ENCODE data around the gene TKT.

The TKT gene

GRCh38 chr3:53180305-53181023 lies 75.4 kb downstream of the TKT start:
- no peak for DNase-seq (ENCODE audit: low read depth)
- no peak for TF ChIP-seq CTCF (conservative IDR thresholded peaks at IDR 0.05; ENCODE audit: low read depth, low read length)
- no peak overlapping the region for H3K4me3 ChIP-seq (ENCODE audit: low read depth, low read length)

- no peak for DNase-seq (ENCODE audit: low read depth)
- H3K4me3 ChIP-seq (ENCODE audit: low read depth, low read length) = no peak overlapping the region
- TF ChIP-seq CTCF (conservative IDR thresholded peaks at IDR 0.05; ENCODE audit: low read depth, low read length) = no peak
These were observed 76.2 kb downstream of the TKT start for GRCh38 chr3:53179580-53179979.

GRCh38 chr3:53178246-53178645 lies 77.6 kb downstream of the TKT start:
- no peak overlapping the region for H3K4me3 ChIP-seq (ENCODE audit: low read depth, low read length)
- no peak for DNase-seq (ENCODE audit: low read depth)
- TF ChIP-seq CTCF (conservative IDR thresholded peaks at IDR 0.05; ENCODE audit: low read depth, low read length) = no peak

- H3K4me3 ChIP-seq (ENCODE audit: low read depth, low read length) = no peak overlapping the region
- no peak for TF ChIP-seq CTCF (conservative IDR thresholded peaks at IDR 0.05; ENCODE audit: low read depth, low read length)
- DNase-seq (ENCODE audit: low read depth) = peak; percentile 36
These were observed 79.9 kb downstream of the TKT start for GRCh38 chr3:53175613-53176540.

All from choroid plexus epithelial cell (primary cell).